HG03159 (cell line): ENCODE measurements around the gene ZSCAN30.

Experiments
- ATAC-seq: cut with Tn5 transposase; IDR thresholded peaks from one replicate; pipeline ENCODE4 v1.9.1; 2021; ENCODE audit warnings: mild to moderate bottlenecking, moderate library complexity; ENCODE audit not compliant: unreplicated experiment

The ZSCAN30 gene

DNA sequence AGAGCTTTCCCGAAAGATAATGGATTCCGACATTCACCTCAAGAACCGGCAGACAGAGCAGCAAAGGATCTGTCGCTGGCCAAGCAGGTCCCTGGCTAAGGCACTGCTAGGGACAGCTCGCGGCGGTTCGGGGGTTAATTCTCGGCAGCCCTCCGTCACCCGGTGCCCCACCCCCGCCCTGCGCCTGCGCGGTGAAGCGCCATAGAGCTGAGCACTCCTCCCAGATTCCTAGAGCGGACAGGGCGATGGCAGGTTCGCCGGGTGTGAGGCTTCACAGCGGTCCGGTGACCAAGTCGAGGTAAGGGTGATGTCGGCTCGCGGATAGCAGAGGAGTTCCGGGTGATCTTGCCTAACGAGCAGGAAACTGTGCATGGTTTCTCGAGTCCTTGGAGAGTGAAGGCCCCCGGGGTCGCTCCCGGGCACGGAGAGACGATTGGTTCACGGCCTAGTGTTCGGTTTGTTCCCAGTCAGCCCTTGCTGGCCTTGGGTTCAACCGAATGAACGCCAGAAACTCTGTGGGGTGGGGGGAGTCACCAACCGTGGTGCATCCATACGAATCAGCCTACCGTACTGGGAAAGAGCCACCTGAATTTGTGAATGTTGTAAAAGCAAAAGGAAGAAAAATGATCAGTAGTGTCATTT, at the start of gene ZSCAN30:
TSS of gene ZSCAN30 (minus strand) at position 136 of the 642 bp plus-strand sequence. CDS start 25,877 bp downstream, outside the sequence.
- peak; percentile 97 for ATAC-seq

DNA sequence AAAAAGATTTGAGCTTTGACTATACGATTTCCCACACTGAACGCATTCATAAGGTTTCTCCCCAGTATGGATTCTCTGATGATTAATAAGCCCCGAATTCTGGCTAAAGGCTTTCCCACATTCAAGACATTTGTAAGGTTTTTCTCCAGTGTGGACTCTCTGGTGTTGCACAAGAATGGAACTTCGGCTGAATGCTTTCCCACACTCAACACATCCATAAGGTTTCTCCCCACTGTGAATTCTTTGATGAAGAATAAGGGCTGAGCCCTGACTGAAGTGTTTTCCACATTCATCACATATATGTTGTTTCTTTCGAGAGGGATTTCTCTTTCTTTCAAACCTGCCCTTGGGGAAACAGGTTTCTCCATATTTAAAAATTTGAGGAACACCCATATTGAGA, 47.3 kb upstream of the ZSCAN30 start:
- no peak for ATAC-seq

DNA sequence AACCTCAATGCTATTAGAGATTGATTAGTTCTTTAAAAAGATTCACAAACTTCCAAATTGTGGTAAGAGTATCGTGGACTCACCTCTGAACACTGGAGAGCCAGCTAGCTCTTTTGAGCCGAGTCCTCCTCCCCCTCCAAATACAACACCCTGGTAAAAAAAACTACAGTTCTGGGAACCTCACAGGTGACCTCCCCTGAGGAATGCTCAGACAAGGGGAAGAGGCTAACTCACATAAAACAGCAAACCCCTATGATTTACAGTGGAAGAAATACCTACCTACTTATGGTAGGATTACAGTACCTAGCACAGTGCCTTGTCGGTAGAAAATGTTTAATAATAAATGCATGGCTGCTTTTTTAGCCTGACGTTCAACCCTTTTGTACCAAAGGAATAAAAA, 45.8 kb upstream of the ZSCAN30 start:
- no peak for ATAC-seq

DNA sequence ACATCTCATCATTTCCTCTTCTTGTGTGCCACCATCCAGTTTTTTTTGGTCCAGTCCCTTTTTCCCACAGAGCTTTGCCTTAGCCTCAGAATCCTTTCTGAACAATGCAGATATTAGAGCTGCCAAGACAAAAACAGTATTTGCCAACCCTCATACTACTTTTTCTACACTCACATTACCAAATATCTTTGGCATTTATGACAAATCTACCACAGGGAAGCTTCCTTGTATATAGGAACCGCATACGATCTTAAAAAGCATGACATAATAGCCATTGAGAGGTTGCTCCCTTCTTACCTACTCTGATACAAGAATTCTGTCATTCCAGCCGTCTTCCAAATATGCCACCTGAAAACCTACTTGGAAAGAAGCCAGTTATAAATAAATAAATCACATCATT, 44.8 kb upstream of the ZSCAN30 start:
- no peak for ATAC-seq

DNA sequence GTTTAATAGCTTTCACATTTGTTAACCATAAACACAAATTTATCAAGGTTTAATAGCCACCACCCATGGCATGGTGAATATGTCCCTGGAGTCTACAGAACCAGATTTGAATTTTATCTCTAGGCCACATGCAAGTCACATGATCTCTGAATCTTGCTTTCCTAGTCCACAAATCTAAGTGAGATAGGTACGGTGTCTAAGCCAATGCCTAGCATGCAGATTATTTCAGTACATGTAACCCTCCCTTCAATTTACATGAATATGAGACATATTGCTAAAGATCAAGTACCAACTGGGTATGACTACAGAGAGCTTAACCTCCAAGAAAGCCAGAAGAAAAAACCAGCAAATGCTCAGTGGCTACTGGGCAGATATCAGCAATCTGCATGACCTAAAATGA, 44.2 kb upstream of the ZSCAN30 start:
- no peak for ATAC-seq

DNA sequence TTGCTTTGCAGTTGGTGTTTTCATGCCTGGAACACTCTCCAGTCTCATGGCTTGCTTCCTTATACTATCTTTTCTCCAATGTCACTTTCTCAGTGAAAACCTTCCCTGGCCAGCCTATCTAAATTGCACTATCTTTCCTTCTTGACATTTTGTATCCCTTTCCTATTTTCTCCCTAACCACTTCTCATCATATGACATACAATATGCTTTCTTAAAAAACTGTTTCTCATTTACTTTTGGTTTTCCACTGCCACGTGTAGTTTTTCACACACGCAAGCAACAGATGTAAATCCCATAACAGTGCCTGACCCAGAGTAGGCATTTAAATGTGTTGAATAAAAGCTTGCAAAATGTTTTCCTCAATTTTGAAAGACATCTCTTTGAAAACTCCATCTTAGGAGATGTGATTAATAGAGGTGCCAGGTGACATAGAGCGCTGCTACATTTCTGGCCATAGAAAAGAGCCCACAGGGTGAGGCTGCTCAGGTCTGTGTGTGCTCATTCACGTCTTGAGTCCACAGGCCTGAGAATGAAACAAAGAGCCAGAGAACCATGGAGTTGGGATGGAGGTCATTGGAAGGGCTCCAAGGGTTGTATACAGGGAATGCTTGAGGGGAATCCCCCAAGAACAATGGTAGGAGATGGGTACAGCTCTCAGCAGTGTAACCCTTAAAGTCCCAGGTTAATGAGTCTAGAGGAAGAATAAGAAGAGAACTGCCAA, 41.5 kb upstream of the ZSCAN30 start:
- no peak for ATAC-seq

DNA sequence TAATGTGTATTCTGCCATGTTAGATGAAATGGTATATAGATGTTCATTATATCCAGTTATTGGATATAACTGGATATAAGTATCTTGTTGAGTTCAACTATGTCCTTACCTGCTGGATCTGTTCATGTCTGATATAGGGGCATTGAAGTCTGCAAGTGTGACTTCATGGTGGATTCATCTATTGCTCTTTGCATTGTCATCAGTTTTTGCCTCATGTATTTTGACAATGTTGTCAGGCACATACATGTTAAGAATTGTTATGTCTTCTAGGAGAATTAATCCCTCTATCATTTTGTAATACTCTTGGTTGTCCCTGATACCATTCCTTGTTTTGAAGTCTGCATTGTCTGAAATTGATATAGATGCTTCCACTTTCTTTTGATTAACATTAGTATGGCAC, 38.8 kb upstream of the ZSCAN30 start:
- no peak for ATAC-seq

DNA sequence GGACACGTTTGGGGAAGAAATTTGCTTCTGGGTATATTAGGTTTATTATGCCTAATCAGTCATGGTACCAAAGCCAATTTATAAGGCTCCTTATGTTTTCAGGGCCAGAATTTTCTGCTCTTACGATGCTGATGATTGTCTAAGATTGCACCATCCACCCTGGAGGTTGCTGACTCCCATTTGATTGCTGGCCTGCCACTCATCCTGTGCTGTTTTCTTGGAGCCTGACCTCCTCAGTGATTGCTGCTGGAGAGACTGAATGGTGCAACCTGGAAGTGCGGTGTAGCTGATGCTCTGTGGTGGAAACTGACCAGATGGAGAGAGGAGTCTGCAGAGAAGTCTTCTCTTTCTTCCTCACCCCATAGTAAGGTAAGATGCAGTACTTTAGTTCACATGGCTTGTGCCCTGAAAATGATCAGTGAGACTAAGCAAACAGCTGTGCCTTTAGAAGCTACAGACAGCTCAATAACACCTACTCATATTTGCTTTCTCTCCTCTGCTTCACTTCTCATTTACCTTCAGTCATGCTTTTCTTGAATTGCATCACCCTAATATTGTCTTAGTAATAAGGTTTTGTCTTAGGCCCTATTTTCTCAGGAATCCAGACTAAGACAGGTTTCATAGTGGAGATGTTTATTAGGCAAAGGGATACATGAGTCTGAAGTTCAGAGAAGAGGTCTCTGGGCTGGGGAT, 36.8 kb upstream of the ZSCAN30 start:
- ATAC-seq = no peak

DNA sequence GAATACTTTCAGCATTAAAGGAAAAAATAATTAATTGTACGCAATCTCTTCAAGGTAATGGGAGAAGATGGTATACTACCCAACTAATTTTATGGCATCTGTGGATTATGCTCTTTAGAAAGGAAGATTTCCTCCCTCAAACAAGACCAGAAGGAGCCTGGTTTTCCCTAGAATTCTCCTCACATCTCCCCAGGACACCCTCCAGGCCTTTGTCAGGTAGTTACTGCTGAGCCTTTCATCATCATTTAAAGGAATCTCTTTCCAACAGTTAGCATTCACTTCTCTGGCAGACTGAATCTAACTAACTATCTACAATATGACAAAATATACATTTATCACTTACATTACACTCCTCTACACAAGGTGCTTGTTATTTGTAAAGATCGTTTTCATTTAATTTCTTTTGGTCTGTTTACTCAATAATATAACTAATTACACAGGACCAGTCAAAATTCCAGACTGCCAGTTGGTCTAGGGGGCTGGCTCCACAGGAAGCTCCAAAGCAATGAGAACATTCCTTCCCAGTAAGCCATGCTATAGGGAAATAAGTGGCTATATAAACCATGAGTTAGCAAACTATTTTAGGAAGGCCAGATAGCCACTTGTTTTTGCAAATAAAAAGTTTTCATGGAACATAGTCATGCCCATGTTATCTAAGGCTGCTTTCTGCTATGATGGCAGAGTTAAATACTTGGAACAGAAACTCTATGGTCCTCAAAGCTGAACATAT, 35.1 kb upstream of the ZSCAN30 start:
- ATAC-seq = no peak

DNA sequence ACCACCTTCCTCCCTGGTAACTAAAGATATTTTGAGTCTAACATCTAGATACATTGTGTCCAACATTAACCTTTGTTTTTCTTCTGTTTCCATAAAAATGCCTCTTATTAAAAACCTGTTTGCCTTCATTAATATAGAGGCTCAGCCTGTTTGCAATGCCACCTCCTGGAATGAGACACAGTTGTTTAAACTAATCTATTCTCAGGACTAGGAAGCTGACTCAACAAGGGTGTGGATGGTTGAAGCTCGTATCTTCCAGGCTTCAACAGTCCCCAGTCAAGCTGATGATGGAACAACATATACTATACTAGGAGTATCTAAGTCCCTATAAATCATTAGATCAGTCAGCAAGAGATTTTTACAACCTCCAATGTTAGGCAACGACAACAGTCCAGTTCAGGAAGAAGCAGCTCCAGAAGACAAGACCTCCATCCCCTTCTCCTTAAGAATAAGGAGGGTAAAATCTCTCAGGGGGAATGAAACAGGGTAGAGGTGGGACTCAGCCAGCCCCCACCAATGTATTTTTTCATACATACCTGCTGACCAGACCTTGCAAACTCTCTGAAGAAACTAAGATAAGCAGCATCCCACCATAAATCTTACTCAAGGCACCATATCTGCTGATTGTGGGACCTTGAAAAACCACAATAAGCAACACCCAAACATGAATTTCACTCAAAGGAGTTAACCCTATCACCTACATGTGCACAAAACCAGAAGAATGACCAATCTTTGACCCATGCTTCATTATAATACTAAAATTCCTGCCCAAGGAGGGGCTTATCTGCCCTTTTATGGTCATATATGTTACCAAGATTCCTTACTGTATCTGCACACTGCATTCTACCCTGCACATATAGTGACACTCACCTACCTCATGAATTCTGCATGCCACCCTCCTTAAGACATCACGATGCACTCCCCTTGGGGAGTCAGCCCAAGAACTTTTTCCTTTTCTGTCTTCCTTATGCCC, 32.7 kb upstream of the ZSCAN30 start:
- no peak for ATAC-seq

DNA sequence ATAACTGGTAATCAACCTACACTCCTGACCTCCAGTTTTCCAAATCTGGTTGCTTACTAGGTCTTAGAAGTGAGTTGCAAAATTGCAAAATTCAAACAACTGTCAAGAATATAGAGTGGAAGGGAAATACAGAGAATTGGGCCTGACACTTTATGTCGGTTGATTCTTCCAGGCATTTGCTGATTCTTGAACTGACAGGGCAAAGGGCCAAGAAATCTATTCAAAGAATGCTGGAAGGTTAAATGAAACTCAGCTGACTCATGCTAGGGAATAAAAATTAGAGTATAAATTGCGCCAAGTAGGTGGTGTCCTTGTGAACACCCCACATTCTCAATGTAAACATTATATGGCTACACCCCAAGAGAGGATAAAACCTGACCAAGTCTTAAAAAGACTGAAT, 21.5 kb upstream of the ZSCAN30 start:
- ATAC-seq = no peak

DNA sequence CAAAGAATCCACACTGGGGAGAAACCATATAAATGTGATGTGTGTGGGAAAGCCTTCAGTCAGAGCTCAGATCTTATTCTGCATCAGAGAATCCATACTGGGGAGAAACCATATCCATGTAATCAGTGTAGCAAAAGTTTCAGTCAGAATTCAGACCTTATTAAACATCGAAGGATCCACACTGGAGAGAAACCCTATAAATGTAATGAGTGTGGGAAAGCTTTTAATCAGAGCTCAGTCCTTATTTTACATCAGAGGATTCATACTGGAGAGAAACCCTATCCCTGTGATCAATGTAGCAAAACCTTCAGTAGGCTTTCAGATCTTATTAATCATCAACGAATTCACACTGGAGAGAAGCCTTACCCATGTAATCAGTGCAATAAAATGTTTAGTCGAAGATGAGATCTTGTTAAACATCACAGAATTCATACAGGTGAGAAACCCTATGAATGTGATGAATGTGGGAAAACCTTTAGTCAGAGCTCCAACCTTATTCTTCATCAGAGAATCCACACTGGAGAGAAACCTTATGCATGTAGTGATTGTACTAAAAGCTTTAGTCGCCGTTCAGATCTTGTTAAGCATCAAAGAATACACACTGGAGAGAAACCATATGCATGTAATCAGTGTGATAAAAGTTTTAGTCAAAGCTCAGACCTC, 16.7 kb upstream of the ZSCAN30 start:
- no peak for ATAC-seq

DNA sequence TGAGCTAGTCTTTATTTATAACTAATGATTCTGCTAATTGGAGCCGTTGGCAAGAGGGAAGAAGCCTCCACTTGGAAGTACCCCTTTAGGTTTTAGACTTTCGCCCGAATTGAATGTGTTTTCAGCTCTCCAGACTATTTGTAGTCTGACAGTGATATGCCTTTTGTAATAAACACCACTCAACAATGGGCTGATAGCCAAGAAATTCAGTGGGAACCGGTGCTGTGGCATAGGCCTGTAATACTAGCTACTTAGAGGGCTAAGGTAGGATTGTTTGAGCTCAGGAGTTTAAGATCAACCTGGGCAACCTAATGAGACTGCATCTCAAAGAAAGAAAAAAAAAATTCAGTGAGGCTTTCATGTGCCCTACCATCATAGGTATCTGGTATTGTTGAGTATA, 13.6 kb upstream of the ZSCAN30 start:
- ATAC-seq = no peak

DNA sequence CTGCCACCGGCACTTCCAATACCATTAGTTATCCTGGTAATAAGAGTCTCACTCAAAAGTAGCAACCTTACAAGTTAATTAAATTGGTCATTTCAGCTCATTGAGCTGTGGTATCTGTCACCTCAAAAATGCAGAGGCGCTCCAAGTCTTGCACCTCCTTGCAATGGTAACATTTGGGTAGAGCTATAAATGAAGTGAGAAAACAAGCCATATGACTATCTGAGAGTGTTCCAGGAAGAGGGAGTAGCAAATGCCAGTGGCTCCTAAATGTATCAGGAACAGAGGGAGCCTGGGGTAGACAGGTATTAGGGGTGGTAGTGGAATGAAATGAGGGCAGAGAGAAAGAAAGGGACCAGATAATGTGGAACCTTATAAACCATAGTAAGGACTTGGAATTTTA, 6.0 kb upstream of the ZSCAN30 start:
- no peak for ATAC-seq

DNA sequence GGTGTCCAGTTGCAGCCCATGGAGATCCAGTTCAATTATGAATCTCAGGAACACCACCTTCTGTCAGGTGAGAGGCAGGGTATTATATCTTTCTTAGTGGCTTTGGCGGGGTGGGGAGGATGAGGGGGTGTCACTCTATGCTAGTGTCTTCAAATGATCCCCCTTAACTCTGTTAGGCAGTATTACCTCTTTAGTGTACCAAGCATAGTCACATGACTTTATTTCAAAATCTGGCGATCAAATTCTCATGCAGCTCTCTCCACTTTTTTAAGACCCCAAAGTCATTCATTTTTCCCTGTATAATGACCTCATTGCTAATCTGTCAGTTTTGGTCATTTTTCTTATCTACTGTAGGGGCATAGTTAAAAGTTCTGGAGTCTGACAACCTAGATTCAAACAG, 1.1 kb upstream of the ZSCAN30 start:
- no peak for ATAC-seq

DNA sequence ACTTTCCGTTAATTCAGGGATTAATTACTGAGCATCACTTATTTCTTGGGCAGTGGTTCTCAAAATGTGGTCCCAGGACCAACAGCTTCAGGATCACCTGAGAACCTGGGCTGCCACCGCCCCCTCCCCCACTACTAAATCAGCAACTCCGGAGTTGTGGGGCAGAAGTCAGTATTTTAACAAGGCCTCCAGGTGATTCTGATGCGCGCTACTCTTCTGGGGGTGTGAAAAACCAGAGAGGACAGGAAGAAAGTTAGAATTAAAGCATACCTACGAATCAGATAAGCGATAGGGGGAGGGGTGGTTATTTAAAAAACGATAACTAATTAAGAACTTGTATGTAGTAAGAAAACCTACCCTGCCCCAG, 319 bp downstream of the ZSCAN30 start:
- ATAC-seq = peak; percentile 32

DNA sequence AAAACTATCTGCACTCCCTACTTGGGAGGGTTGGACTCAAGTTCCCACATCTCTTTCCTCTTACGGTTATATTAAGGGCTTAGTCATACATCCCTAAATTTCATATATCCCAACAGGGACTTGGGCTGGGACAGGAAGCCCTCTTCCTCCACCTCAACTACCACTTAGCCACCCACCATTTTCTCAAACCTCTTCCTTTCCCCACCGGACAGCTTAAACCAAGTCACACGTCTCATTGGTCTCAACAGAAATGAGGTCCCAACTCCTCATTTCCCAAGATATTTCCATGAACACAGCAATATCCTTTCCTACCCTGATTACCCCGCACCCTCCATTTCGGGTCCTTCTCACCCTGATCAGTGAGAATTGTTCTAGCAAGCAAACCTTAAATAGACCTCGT, 736 bp downstream of the ZSCAN30 start:
- no peak for ATAC-seq

DNA sequence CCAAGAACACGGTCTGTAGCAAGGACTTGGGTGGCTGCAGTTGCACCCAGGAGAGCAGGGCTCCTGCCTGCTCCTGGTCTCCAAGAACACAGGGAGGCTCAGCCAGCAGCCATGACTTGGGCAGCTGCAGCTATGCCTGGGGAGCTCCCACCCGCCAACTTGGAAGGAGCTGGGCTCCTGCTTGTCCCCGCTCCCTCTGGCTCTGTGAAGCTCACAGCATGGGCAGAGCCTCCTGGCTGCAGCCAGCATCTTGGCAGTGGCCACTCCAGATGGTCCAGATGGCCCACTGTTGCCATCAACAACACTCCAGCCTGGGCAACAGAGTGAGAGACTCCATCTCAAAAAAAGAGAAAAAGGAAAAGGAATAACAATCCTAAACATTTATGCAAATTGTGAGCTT, 5.2 kb downstream of the ZSCAN30 start:
- ATAC-seq = no peak

DNA sequence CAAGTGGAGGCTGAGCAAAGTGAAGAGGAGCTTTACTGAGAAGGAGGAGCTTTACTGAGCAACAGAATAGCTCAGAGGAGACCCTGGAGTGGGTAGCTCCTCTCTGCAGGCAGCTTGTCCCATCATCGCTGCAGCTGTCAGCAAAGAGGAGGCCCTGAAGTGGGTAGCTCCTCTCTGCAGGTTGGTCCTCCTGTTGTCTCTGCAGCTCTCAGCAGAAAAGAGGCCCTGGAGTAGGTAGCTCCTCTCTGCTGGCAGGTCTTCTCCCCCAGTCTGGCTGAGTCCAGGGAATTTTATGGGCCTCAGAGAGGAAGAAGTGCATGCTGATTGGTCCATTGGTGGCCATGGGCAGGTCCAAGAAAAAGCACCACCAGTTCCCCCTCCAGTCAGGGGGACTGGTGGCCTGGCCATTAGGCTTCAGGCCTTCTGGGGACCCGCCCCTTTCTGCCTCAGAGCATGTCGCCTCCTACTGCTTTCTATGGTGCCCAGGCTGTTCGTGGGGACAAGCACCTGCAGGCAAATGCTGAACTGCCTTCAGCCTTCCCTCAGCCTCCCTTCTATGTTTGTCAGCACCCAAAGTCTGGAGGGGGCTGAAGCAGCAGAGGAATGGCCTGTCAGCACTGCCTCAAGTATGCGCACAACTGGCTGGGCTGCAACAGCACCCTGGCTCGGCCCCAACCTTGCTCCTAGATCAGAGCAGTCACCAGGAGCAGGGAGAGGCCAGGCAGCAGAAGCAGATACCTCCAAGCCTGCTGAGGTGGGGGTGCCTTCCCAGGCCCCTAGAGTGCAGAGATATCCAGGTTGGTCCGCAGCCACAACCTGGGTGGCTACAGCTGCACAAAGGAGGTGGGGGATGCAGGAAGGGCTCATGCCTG, 5.9 kb downstream of the ZSCAN30 start:
- ATAC-seq = no peak
